Mammary epithelial cell (primary cell): ENCODE measurements around the gene LAMB2.

Experiments
- EZH2 ChIP-seq: IDR thresholded peaks from 2 replicates; pipeline ENCODE4 v1.6.1; 2012; ENCODE audit warnings: low read length, inconsistent platforms, borderline replicate concordance
- TF ChIP-seq, protein P1 (sequence below), 2 donors: IDR thresholded peaks in 1 of 2; conservative IDR thresholded peaks in 1 of 2; 2 replicates each; pipeline ENCODE4 v1.5.1; 2011 to 2012; ENCODE audit warnings: inconsistent platforms in 2 of 2, low read length in 2 of 2, mild to moderate bottlenecking in 2 of 2, control low read depth in 1 of 2, low read depth in 1 of 2; ENCODE audit not compliant: insufficient read depth in 1 of 2; ENCODE audit errors: extremely low read depth in 1 of 2

- TF ChIP-seq, protein P1, sequence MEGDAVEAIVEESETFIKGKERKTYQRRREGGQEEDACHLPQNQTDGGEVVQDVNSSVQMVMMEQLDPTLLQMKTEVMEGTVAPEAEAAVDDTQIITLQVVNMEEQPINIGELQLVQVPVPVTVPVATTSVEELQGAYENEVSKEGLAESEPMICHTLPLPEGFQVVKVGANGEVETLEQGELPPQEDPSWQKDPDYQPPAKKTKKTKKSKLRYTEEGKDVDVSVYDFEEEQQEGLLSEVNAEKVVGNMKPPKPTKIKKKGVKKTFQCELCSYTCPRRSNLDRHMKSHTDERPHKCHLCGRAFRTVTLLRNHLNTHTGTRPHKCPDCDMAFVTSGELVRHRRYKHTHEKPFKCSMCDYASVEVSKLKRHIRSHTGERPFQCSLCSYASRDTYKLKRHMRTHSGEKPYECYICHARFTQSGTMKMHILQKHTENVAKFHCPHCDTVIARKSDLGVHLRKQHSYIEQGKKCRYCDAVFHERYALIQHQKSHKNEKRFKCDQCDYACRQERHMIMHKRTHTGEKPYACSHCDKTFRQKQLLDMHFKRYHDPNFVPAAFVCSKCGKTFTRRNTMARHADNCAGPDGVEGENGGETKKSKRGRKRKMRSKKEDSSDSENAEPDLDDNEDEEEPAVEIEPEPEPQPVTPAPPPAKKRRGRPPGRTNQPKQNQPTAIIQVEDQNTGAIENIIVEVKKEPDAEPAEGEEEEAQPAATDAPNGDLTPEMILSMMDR (conservative IDR thresholded peaks at IDR 0.05 in 1 of 2, IDR thresholded peaks at IDR 0.05 in 1 of 2; ENCODE audit: extremely low read depth in 1 of 2, insufficient read depth in 1 of 2, low read depth in 1 of 2, low read length in 2 of 2), result no peak
- TF ChIP-seq EZH2, result no peak
Measured at GRCh38 chr3:49171775-49172500, 39.1 kb upstream of the LAMB2 start.
